NCI-H82 treated with DMSO at 0.1 percent for 48 hours (cell line): ENCODE results near the gene CELSR1.

Experiments used
- DNase-seq: peaks from one replicate; lab custom pipeline; 2025; ENCODE audit not compliant: unreplicated experiment; lab: John Stamatoyannopoulos, UW

CELSR1 gene

GRCh38 chr22:46537225-46537945 lies at the start of gene CELSR1:
CELSR1 (minus strand) TSS chr22:46537620; CDS start chr22:46537170, 450 bp downstream.
- no peak for DNase-seq

- no peak for DNase-seq
These were observed 49.6 kb upstream of the CELSR1 start for GRCh38 chr22:46587061-46587460.

- DNase-seq = no peak
These were observed 49.2 kb upstream of the CELSR1 start for GRCh38 chr22:46586531-46587011.

- DNase-seq = no peak
These were observed 48.7 kb upstream of the CELSR1 start for GRCh38 chr22:46586123-46586519.

- no peak for DNase-seq
These were observed 48.1 kb upstream of the CELSR1 start for GRCh38 chr22:46585340-46586122.

GRCh38 chr22:46584081-46584921 lies 46.9 kb upstream of the CELSR1 start:
- no peak for DNase-seq

GRCh38 chr22:46583571-46583970 lies 46.2 kb upstream of the CELSR1 start:
- no peak for DNase-seq

- DNase-seq = no peak
These were observed 45.0 kb upstream of the CELSR1 start for GRCh38 chr22:46582281-46582933.

GRCh38 chr22:46581538-46582244 lies 44.3 kb upstream of the CELSR1 start:
- DNase-seq = no peak

- no peak for DNase-seq
These were observed 43.6 kb upstream of the CELSR1 start for GRCh38 chr22:46580940-46581537.

- DNase-seq = no peak
These were observed 42.5 kb upstream of the CELSR1 start for GRCh38 chr22:46579751-46580449.

- no peak for DNase-seq
These were observed 41.6 kb upstream of the CELSR1 start for GRCh38 chr22:46578824-46579561.

- no peak for DNase-seq
These were observed 40.9 kb upstream of the CELSR1 start for GRCh38 chr22:46578251-46578823.

- no peak for DNase-seq
These were observed 40.2 kb upstream of the CELSR1 start for GRCh38 chr22:46577368-46578249.

- DNase-seq = no peak
These were observed 39.3 kb upstream of the CELSR1 start for GRCh38 chr22:46576556-46577367.

GRCh38 chr22:46575911-46576555 lies 38.6 kb upstream of the CELSR1 start:
- DNase-seq = no peak
